Measurements from ENCODE around the gene GPR84.
"Not testable (repeated sequence)": the region's sequence is repeated elsewhere in the genome, so short reads cannot be mapped to it uniquely, and the experiment has no call there.

Gene GPR84

DNA sequence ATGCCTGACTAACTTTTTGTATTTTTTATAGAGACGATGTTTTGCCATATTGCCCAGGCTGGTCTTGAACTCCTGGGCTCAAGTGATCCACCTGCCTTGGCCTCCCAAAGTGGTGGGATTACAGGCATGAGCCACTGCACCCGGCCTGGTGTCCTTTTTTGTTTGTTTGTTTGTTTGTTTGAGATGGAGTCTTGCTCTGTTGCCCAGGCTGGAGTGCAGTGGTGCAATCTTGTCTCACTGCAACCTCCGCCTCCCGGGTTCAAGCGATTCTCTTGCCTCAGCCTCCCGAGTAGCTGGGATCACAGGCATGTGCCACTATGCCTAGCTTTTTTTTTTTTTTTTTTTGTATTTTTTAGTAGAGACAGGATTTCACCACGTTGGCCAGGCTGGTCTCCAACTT, 10.0 kb downstream of the GPR84 start:
- not testable (repeated sequence) for DNase-seq

DNA sequence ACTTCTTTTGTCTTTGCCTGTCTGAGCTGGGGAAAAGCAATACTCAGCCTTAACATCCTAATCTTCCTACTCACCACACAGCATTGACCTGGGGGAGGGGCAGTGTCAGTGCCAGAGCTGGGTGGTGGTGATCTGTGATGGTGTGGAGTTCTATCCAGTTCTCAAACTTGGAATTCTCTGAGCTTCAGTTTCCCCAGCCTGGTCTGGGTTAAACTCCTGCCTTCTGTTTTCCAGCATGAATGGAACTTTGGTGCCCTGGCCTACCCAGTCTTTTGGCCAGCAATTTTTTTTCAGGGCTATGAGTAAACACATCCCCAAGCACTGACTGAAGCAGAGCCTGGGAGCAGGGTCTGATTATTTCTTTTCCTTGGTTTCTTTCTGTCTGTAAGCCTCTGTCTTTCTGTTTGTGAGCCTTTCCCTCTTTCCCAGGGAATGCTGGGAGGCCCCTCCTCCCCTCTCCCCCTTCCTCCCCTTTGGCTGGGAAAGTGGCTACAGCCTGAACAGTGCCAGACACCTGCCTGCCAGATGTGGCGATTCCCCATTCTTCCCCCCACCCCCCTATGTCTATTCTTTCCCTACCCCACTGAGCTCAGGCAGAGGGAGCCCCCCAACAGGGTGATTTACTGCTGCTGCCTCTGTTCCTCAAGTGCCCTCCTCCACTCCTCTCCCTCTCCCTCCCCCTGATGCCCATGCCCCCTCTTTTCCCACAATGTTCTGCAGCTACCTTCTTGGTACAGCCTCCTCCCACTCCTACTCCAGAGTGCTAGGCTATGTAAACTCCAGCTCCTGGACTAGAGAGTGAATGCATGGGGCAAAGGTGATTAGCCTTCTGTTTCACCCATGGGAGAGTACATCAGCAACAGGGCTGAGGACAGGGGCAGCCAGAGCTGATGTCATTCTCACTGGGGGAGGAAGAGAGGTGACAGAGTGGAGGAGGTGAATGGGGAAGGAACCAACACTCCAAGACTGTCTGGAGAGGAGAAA, 11.1 kb downstream of the GPR84 start:
- DNase-seq: peak in 1 of 2 experiments; percentile 18

DNA sequence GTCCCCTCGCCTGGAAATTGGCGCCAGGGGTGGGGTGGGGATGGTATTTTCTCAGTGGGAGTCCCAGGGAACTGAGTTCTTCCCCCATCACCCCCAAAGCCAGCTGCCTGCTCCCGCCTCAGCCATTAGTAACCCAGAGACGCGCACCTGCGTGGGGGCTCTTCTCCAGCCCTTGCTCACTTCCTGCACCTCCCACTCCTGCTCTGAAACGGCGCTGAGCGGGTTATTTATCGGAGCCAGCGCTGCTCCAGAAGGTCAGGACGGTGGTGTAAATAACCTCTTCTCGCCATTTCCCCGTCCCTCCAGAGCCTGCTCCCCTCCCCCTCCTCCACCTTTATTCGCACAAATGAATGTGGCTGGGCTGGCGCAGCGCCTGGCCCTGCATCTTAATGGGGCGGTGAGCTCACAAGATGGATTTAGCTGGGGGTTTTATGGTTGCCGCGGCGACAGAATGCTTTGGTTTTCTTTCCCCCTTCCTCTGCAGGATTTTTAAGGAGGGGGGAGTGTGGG, 12.2 kb downstream of the GPR84 start:
- peak; percentile 61 to 63 for DNase-seq

DNA sequence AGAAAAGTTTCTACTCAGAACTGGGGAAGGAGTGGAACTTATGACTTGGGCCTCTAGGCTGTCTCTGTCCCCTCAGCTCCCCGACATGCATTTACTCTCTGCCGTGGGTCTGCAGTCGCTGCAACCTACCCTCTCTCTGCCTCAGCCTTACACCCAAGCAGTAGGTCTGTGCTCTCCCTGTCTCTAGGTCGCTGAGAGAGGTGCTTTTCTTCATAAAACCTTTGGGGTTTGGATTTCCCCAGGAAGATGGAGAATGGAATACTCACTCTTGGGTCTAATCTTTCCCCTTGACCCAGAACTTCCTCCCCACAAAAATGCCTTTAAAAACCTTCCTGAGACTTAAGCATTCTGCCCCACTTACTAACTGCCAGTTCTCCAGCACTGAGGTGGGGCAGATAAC, 12.9 kb downstream of the GPR84 start:
- DNase-seq: no peak

DNA sequence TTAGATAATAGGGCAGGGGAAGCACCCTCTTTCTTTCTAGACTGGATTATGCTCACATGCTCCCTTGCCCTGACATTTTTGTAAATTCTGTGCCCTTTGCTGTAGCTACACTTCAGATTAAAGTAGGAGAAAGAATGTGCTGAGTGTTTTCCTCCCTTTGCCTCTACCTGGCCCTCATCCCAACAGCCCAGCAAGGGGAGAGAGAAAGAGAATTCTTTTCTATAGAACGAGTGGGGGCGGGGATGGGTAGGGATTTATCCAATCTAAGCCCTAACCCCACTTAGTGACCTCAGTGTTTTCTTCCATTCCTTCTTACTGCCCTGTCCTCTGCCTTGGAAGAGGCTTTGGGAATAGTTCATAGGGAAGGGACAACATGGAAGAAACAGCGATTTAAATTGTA, 13.5 kb downstream of the GPR84 start:
- no peak for DNase-seq

DNA sequence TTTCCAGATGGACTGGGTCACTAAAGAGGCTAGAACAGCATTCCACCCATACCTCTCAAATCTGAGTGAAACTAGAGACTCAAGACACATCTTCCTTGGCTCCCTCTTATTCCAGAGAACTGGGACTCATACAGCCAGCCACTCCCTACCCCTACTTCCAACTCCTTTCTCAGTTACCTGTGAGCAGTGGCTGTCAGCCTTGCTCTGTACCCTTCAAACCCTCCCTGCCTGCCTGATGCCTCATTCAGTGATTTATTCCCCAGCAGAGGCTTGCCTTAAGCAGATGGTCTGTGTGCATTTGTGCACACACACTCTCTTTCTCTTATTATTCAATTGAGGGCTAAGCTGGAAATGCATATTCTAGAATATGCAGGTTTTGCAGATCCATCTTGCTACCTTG, 14.6 kb downstream of the GPR84 start:
- DNase-seq: no peak

DNA sequence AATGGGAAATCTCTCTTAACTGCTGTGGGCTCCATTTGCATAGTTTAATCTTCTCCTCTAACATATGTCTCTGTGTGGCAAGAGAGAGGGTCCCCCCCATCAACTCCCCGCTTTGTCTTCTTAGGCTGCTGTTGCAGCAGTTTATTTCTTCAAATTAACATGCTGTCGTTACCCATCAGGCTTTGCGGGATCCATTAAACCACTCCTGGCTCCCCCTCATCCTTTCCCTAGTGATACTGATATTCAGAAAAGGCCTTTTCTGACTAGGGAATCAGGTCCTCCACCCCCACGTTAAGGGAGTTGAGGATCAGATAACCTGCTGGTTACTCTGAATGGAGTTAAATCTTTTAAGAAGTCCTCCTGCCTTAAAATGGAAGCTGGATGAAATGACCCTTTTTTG, 15.2 kb downstream of the GPR84 start:
- peak in 1 of 2 experiments; percentile 38 for DNase-seq

DNA sequence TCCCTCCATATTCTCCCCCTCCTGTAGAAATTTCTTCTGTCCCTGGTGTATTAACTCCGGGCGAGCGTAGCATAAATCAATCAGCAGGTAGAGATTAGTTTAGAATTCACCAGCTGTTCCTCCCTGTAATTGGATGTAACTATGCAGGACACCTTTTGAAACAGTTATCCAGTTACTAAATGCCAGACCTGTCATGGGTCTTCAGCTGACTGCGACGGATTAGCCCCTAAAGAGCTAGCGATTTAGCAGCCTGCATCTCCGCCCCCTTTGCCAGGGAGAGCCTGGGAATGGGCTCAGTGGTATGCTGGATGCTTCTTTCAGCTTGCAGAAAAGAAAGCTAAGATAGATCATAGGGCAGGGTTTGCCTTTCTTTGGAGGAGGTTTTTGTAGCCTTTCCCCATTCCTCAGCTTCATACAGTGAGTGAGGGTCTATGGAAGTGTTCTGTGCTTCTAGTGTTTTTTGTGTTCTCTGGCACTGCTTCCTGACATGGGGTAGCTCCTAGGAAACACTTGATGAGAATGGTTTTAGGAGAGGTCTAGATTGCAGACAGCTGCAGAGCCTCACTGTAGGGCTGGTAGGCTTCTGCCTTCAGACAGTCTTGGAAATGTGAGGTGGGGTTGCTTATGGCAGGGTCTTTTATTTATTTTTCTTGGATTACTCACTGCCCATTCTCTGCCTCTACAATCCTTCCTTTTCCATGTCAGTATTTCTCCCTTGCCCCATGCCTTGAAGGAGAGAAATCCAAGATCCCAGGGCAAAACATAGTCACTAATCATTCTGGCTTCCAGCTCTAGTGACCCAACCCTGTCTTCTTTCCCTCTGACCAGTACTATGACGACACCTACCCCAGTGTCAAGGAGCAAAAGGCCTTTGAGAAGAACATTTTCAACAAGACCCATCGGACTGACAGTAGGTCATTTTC, 22.6 kb downstream of the GPR84 start:
- peak; percentile 82 to 92 for DNase-seq

DNA sequence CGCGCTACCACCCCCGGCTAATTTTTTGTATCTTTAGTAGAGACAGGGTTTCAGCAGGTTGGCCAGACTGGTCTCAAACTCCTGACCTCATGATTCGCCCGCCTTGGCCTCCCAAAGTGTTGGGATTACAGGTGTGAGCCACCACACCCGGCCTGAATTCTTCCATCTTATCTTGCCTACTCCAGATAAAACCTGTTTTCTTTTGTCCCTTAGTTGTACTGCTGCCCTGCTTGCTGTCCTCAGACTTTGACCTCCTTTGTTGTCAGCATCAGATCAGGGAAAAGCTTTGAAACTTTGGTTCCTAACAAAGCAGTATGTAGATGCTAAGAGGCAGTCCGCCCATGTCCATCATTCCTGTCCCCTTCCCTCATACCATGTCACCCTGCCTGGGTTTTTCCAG, 23.4 kb downstream of the GPR84 start:
- DNase-seq: no peak

DNA sequence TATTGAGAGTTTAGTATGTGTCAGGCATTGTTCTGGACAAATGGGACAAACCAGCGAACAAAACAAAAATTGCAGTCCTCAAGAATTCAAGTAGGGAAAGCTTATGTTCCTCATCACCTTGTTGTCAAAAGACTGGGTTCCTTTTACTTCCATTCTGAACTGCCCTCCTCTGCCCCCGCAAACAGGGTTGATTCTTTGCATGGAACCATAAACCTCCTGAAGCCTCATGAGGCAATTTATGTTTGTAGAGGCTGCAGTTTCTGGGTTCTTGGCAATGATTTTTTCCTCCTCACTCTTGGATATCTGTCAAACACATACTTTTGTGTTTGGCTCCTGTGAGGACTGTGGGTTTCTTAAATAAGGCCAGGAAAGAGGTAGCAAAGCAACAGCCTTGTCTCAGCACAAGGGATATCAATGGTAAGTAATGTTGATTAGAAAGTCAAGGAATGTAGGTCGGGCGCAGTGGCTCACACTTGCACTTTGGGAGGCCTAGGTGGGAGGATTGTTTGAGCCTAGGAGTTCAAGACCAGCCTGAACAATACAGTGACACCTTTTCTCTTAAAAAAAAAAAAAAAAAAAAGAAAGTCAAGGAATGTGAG, 25.5 kb downstream of the GPR84 start:
- DNase-seq: no peak

DNA sequence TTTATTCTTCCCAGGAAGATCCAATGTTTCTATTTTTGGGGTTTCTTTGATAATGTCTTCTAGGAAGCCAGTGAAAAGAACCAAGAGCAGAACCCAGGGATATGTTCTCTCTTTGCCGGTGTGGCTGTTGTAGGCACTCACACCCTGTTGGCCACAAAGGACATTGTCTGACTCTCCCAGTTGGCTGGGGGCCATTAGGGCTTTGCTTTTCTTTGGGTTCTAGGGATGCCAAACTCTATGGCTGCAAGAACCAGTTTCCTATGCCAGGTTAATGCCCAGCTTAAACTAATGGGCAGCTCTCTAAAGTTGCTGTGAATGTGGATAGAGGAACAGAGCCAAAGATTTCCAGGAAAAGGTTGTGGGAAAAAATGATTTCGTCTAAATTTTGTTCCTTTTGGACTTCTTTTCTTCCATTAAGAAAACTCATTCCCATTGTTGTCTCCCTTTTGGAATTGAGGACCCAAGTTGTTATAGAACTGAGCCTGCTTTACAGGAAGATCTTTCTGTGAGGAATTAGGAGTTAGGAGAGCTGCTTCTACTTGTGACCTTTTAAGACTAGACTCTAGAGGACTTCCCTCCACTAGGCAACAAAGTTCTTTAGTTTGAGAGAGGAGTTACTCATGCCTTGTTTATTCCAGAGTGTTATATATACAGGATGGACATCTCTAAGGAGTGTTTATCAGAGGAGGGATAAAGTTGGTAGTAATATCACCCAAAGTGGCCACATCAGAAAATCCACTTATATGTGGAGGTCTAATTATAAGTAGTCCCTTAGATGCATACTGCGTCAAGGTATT, 26.2 kb downstream of the GPR84 start:
- DNase-seq: no peak

DNA sequence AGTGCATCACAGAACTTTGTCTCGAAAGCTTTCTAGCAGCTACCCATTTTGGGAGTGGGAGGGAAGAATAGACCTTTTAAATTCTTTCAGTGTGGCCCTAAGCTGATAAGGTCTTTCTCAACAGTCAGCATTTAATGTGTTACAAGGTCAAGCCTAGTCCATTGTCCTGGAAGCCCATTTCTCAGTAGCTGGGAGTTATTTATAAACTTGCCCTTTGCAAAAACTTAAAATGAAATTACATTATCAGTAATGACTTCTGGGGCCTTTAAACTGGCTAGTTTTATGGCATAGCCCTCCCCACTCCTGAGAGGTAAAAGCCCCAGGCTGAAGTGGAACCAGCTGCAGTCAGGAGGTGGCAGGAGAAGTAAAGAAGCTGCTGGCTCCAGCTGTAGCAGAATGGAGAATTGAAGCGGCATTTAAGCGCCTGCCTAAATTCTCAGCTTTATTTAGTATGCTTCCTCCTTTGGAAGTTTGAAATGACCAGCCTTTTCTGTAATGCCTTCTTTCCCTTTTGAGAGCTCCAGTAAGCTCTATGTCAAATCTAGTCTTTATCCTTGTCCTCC, 26.9 kb downstream of the GPR84 start:
- DNase-seq: peak in 1 of 2 experiments; percentile 49

DNA sequence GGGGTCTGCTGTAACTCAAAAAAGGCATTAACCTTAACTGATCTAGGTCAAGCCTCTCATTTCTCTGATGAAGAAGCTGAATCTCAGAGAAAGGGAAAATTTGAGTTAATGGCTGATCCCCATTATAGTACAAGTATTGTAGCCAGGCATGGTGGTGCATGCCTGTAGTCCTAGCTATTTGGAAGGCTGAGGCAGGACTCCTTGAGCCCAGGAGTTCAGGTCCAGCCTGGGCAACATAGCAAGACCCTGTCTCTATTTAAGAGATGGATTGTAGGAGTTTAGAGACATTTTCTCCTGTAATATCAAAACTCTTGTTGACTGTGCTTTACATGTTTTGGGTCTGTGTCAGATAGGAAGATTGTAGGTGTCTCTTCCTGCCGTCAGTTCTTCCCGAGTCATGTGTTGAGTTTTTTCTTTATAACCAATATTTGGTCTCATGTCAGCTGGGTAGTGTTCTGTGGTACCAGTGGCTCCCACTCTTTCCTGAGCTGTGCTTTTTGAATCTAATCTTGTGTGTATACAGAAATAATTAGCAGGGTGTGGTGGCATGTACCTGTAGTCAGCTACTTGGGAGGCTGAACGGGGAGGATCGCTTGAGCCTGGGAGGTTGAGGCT, 30.8 kb downstream of the GPR84 start:
- no peak for DNase-seq

DNA sequence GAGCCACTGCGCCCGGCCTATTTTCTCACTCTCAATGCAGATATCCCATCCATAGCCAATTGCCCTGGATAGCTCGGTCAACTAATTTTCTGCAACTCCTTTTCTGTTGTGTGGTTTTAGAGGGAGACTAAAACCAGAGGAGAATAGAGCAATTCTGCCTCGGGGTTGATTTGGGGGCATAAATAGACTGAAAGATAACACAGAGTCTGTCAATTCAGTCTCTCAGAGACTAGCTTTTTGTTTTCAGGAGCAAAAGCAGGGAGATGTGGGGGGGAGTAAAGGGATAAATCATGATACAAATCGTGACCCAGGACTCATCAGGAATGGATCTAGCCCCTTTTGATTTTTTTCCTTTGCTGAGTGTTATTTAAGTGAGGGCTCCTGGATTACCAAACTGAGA, 32.8 kb downstream of the GPR84 start:
- no peak for DNase-seq

DNA sequence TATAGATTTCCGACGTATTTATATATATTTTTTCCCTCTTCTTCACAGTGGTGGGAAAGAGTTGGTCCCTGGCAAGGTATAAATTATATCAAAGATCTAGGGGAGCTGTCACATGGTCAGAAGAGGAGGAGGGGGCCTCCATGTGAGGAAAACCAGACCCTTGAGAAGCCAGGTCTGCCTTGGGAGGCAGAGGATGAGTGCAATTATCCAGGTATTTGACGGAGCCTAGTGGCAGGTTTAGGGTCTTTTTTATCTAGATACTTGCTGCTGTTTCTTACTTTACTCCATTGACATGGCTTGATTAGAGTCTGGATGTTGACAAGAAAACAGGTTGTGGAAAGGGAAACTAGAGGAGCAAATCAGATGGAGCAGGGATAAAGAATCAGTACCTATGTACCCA, 33.8 kb downstream of the GPR84 start:
- no peak for DNase-seq

DNA sequence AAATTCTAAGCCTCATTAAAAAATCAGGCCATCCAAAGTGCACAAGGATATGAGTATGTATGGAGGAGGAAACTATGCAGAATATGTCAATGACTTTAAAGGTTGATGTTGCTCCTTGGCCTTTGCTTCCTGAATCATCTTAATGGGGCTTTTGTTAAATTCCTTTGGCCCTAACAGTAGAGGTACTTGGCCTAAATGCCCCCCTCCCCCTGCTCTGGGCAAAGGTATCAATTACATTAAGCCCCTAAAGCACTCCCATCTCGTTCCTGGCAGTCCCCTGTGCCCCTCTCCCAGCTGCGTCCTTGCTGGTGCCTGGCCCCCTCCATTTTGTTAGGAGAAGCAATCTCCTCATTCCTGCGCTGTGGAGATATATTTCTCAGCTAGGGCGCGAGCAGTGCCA, 34.5 kb downstream of the GPR84 start:
- peak in 1 of 2 experiments; percentile 21 for DNase-seq

DNA sequence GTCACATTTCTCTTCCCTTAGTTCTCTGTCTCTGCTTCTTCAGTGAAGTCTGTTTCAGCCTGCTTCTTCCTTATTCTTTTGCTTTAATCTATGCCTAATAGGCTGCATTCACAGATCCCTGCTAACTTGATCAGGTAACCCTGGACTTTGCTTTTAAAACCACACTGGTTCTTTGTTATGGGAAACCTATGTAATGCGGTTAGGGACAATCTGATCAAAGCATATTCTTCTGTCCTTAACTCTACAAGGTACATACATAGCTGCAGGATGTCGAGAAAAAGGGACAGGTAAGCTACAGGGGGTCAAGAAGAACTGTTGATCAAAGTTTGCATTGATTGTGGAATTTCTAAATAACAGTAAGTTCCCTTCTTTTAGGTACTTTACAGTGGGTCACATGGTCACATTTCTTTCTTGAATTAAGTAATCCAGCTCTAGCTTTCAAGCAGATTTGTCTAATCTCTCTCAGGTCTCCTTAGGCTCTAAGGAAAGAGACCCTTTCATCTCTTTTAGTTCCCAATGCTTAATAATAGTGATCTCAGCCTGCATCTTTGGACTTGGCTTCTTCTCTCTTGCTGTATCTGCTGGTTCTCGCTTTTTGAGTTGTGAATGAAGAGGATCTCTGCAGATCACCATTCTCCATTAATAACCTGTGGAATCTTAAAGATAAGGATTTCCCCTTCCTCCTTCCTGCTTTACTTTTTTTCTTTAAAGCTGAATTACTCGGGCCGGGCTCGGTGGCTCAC, 35.5 kb downstream of the GPR84 start:
- no peak for DNase-seq

DNA sequence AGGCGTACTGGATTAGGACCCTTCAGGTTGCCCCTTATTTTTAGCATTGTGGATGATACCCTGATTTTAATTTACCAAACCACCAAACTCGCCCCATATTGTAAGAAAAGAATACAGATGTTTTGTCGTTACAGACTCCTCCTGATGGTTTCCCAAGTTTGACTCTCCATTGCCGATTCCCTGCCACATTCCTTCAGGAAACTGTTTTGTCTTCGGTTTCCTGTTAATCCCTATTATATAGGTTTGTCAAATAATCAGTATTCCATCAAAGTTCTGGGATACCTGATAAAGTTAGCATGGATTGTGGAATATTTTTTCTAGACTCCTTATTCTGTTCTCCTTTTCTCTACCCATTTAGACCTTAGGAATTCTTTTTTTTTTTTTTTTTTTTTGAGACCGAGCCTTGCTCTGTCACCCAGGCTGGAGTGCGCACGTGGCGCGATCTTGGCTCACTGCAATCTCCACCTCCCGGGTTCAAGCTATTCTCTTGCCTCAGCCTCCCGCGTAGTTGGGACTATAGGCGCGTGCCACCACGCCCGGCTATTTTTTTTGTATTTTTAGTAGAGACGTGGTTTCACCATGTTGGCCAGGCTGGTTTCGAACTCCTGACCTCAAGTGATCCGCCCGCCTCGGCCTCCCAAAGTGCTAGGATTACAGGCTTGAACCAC, 38.7 kb downstream of the GPR84 start:
- DNase-seq: not testable (repeated sequence)

DNA sequence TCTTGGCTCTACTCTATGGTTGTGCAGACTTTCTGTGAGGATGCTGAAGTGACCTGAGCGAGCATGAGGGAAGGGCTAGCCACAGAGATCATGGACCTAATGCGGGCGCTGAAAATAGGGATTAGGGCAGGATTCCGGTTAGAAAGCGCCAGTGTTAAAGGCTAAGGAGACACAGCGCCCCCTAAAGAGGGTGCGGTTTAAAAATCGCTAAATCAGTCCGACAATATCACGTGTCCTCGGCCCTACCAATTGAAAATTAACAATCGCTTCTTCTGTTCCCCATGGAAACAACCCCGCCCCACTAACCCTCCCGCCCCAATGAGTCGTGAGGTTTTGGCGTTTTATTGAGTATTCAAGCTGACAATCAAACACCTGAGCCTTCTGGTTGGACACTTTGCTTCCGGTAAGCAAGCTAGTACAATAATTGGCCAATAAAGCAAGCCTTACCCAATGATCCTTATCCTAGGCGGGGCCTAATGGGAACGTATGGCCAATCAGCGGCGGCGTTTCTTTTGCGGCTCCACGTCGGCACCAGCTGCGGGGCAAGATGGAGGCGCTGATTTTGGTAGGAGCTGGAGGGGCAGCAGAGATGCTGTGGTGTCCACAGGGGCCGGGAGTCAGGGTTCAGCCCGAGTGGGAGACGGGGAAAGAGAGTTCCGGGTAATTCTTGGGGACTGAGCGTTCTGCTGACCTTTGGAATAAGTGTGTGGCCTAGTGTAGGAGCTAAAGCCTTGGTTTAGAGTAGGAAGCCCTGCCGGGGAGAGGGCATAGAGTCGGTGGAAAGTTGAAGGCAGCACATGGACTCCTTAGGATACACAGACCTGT, 39.5 kb downstream of the GPR84 start, which contains the start of gene COPZ1:
TSS of gene COPZ1 (plus strand) at position 515 of the 825 bp plus-strand sequence. CDS start at position 548, 33 bp downstream.
- DNase-seq: peak; percentile 98 to 99
